SK-N-SH (cell line): ENCODE data around the gene IRF2BPL. TPM values are rescaled to one million over a fixed set of nuclear protein-coding genes. Genes with fewer than 3 reads are reported as not detected.

Experiments
- CTCF ChIA-PET: fragments of 300-600, 350-600 bp; formaldehyde crosslinking; extraction: SDS; loops from one replicate; lab custom pipeline; 2021; lab: Yijun Ruan, JAX
- POLR2A ChIA-PET: fragments of 350-600 bp; sonication (Branson Sonifier 250); formaldehyde crosslinking; extraction: SDS; loops from one replicate; lab custom pipeline; 2020; ENCODE audit warnings: antibody characterized with exemption, inconsistent platforms; lab: Yijun Ruan, JAX
- DNase-seq: peaks from one replicate; pipeline ENCODE4 v3.0.0; 2012
- H2AFZ ChIP-seq: fragments of 200-600 bp; sonication (generic); 2 replicates; pipeline ENCODE4 v1.8.1; 2016; ENCODE audit warnings: antibody characterized with exemption, mild to moderate bottlenecking, low read depth
- H3F3A ChIP-seq: fragments of 200-600 bp; sonication (generic); replicated peaks from 2 replicates; pipeline ENCODE3; 2016; ENCODE audit warnings: antibody characterized with exemption, mild to moderate bottlenecking; ENCODE audit not compliant: insufficient read depth
- H3K27ac ChIP-seq, 2 experiments: fragments of 200-500 bp in 1 of 2; fragments of 200-600 bp in 1 of 2; sonication (Bioruptor generic) in 1 of 2; sonication (generic), shearing (Covaris generic) in 1 of 2; 2 replicates each; pipeline versions ENCODE4 v1.5.1 to v1.6.1; 2014 to 2016; ENCODE audit warnings: low read depth in 2 of 2, inconsistent platforms in 1 of 2, low read length in 1 of 2, mild to moderate bottlenecking in 1 of 2, mixed read lengths in 1 of 2
- H3K27me3 ChIP-seq: fragments of 200-600 bp; sonication (generic), shearing (Covaris generic); 2 replicates; pipeline ENCODE4 v1.6.1; 2016; ENCODE audit warnings: mixed run types; ENCODE audit not compliant: insufficient read depth
- H3K36me3 ChIP-seq, 2 experiments: fragments of 200-500 bp in 1 of 2; fragments of 200-600 bp in 1 of 2; sonication (Bioruptor generic) in 1 of 2; sonication (generic) in 1 of 2; replicated peaks in 1 of 2; 2 replicates each; pipeline versions ENCODE3 to v1.5.1; 2014 to 2016; ENCODE audit warnings: low read length in 1 of 2, mild to moderate bottlenecking in 1 of 2; ENCODE audit not compliant: insufficient read depth in 2 of 2, control insufficient read depth in 1 of 2
- H3K4me1 ChIP-seq, 2 experiments: fragments of 200-500 bp in 1 of 2; fragments of 200-600 bp in 1 of 2; sonication (Bioruptor generic) in 1 of 2; sonication (generic), shearing (Covaris generic) in 1 of 2; 2 replicates each; pipeline versions ENCODE4 v1.5.1 to v1.6.1; 2014 to 2016; ENCODE audit warnings: low read depth in 1 of 2, low read length in 1 of 2, mixed run types in 1 of 2; ENCODE audit not compliant: insufficient read depth in 2 of 2, control insufficient read depth in 1 of 2
- H3K4me2 ChIP-seq: fragments of 200-600 bp; sonication (generic), shearing (Covaris generic); 2 replicates; pipeline ENCODE4 v1.6.1; 2017; ENCODE audit warnings: mixed run types
- H3K4me3 ChIP-seq, 2 experiments: fragments of 200-500 bp in 1 of 2; fragments of 200-600 bp in 1 of 2; sonication (Bioruptor generic) in 1 of 2; sonication (generic), shearing (Covaris generic) in 1 of 2; 2 replicates each; pipeline versions ENCODE4 v1.5.1 to v1.8.1; 2014 to 2016; ENCODE audit warnings: low read depth in 2 of 2, inconsistent platforms in 1 of 2, low read length in 1 of 2, mild to moderate bottlenecking in 1 of 2, mixed read lengths in 1 of 2, moderate library complexity in 1 of 2
- H3K79me2 ChIP-seq: fragments of 200-600 bp; sonication (generic); 2 replicates; pipeline ENCODE4 v1.8.1; 2017; ENCODE audit warnings: mild to moderate bottlenecking; ENCODE audit not compliant: insufficient read depth
- H3K9ac ChIP-seq: fragments of 200-600 bp; sonication (generic); 2 replicates; pipeline ENCODE4 v1.6.1; 2017; ENCODE audit warnings: mixed run types
- H3K9me2 ChIP-seq: fragments of 200-600 bp; sonication (generic); 2 replicates; pipeline ENCODE4 v1.6.1; 2017; ENCODE audit warnings: mixed run types
- H3K9me3 ChIP-seq: fragments of 200-600 bp; sonication (generic); 2 replicates; pipeline ENCODE4 v1.6.1; 2017; ENCODE audit warnings: mixed run types, mild to moderate bottlenecking, moderate library complexity
- H4K20me1 ChIP-seq: fragments of 200-600 bp; sonication (generic); 2 replicates; pipeline ENCODE4 v1.6.1; 2017; ENCODE audit warnings: mild to moderate bottlenecking, mixed run types; ENCODE audit not compliant: insufficient read depth
- CHD2 ChIP-seq: fragments of 150-350 bp; IDR thresholded peaks from 2 replicates; pipeline ENCODE4 v1.6.1; 2018; ENCODE audit warnings: low read length; ENCODE audit not compliant: partially characterized antibody
- EP300 ChIP-seq, 2 experiments: IDR thresholded peaks; 2 replicates each; pipeline versions ENCODE4 v1.4.0 to v1.6.1; 2012; ENCODE audit warnings: borderline replicate concordance in 1 of 2, low read depth in 1 of 2, low read length in 1 of 2
- EZH2phosphoT487 ChIP-seq: fragments of 200-600 bp; sonication (generic); IDR thresholded peaks from 2 replicates; pipeline ENCODE4 v1.6.1; 2017; ENCODE audit warnings: low read depth, mixed run types, mild to moderate bottlenecking, antibody characterized with exemption, moderate library complexity, borderline replicate concordance
- GATA2 ChIP-seq: sonication (generic); formaldehyde crosslinking; IDR thresholded peaks from 2 replicates; pipeline ENCODE4 v1.5.0; 2020; ENCODE audit warnings: mild to moderate bottlenecking, missing genetic modification reagents
- MXI1 ChIP-seq: IDR thresholded peaks from 2 replicates; pipeline ENCODE4 v1.6.1; 2012; ENCODE audit warnings: mild to moderate bottlenecking, low read depth, low read length, improper control_type of control experiment
- POLR2AphosphoS5 ChIP-seq: IDR thresholded peaks from 2 replicates; pipeline ENCODE4 v1.6.1; 2012; ENCODE audit warnings: low read depth, low read length
- WGBS: methylation state at CpG from one replicate; pipeline ENCODE4 v1.1.6; 2017; ENCODE audit warnings: low lambda C conversion rate; 5-methylcytosine and 5-hydroxymethylcytosine counted together
- polyA plus RNA-seq, 3 experiments: library from polyadenylated mRNA; depleted of rRNA; stranded (reverse); fragments of >200 nt; gene quantifications; 2 replicates each; pipeline ENCODE4 v1.2.3, GENCODE V29; 2012
- TF ChIP-seq, protein P1 (sequence below): fragments of 150-350 bp; IDR thresholded peaks from 2 replicates; pipeline ENCODE4 v1.6.1; 2016; ENCODE audit warnings: mild to moderate bottlenecking, low read depth, low read length
- TF ChIP-seq, protein P2 (sequence below): IDR thresholded peaks from 2 replicates; pipeline ENCODE4 v1.4.0; 2012; ENCODE audit warnings: low read depth, borderline replicate concordance
- TF ChIP-seq, protein P3 (sequence below): IDR thresholded peaks from 2 replicates; pipeline ENCODE4 v1.4.0; 2012; ENCODE audit warnings: low read depth, borderline replicate concordance
- TF ChIP-seq, protein P4 (sequence below): IDR thresholded peaks from 2 replicates; pipeline ENCODE4 v1.4.0; 2012; ENCODE audit warnings: low read depth
- TF ChIP-seq, protein P5 (sequence below): IDR thresholded peaks from 2 replicates; pipeline ENCODE4; 2012
- TF ChIP-seq, protein P6 (sequence below): IDR thresholded peaks from 2 replicates; pipeline ENCODE4 v1.6.1; 2012; ENCODE audit warnings: mild to moderate bottlenecking, low read depth, low read length, moderate library complexity

Gene IRF2BPL
- polyA plus RNA-seq, 1 of the 3 experiments (the other 2 are of a cell fraction): 17.1 TPM

DNA sequence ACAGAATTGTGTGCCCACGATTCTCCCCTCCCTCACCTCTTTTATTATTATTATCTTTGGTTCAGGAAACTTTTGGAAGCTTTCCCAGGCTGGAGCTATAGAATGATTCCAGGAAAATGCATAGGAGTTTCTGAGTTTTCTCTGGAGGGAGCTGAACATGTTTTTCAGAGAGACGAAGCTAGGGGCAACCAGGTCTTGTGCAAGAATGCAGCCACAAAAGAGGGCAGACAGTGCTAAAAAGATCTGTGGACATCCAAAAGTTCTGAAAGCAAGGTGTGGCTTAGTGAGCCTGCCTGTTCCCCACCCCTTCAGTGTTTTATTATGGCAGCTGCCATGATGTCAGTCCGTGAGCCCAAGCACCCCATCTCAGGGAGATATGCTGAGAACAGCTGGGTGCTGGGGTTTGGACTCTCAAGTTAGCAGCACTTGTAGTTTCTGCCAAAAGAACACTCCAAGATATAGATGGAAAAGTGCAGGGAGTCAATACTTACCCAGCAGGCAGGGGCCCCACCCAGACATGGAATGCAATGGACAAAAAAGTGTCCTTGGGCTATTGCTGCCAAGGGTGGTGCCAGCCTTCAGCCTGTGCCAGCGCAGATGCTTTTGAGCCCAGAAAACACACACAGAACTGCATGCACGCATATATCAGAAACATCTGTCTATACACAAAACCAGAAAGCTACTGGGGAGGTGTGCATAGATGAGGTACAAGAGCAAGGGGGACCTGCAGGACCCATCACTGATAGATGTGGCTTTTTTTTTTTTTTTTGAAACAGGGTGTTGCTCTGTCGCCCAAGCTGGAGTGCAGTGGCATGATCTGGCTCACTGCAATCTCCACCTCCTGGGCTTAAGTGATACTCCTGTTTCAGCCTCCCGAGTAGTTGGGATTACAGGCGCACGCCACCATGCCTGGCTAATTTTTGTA is 17.0 kb upstream of the IRF2BPL start:
- peak overlapping the region; percentile 99 to 100; a peak in 3 of 4 replicates for H3K27ac ChIP-seq
- no peaks in the 10 kb centered on the region for H3K79me2 ChIP-seq
- H3F3A ChIP-seq: peaks cover 39% of the 10 kb centered on the region
- WGBS: 65% methylated on average over 9 of the region's 9 CpGs
- H3K4me2 ChIP-seq: peak overlapping the region; percentile 41; the same call in 1 of the 2 replicates
- 0 out of 2 replicates have a peak, but pooled peaks have one; percentile 24 for TF ChIP-seq GATA2 (CRISPR knock-in tag)
- TF ChIP-seq, protein P1, sequence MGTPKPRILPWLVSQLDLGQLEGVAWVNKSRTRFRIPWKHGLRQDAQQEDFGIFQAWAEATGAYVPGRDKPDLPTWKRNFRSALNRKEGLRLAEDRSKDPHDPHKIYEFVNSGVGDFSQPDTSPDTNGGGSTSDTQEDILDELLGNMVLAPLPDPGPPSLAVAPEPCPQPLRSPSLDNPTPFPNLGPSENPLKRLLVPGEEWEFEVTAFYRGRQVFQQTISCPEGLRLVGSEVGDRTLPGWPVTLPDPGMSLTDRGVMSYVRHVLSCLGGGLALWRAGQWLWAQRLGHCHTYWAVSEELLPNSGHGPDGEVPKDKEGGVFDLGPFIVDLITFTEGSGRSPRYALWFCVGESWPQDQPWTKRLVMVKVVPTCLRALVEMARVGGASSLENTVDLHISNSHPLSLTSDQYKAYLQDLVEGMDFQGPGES: no peak
- TF ChIP-seq, protein P2, sequence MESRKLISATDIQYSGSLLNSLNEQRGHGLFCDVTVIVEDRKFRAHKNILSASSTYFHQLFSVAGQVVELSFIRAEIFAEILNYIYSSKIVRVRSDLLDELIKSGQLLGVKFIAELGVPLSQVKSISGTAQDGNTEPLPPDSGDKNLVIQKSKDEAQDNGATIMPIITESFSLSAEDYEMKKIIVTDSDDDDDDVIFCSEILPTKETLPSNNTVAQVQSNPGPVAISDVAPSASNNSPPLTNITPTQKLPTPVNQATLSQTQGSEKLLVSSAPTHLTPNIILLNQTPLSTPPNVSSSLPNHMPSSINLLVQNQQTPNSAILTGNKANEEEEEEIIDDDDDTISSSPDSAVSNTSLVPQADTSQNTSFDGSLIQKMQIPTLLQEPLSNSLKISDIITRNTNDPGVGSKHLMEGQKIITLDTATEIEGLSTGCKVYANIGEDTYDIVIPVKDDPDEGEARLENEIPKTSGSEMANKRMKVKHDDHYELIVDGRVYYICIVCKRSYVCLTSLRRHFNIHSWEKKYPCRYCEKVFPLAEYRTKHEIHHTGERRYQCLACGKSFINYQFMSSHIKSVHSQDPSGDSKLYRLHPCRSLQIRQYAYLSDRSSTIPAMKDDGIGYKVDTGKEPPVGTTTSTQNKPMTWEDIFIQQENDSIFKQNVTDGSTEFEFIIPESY: no peak
- 0 out of 2 replicates have a peak, but pooled peaks have one; percentile 23 for TF ChIP-seq MXI1
- no peaks in the 10 kb centered on the region for H3K9me2 ChIP-seq
- H3K36me3 ChIP-seq: no peaks in the 10 kb centered on the region
- DNase-seq: no peak
- H2AFZ ChIP-seq: no peak overlapping the region
- ChIA-PET CTCF (interaction anchor here (0.7 to 24.4 kb wide), 13 partner anchors 8 to 169 kb away, joined by 3 to 484 read pairs (median 5); partner anchors contain the start of gene IRF2BPL), POLR2A (interaction anchor here (1.0 to 1.6 kb wide), 3 partner anchors 17 to 98 kb away, joined by 3 to 9 read pairs (median 5); partner anchors contain the start of gene IRF2BPL)
- no peaks in the 10 kb centered on the region for H4K20me1 ChIP-seq
- H3K4me3 ChIP-seq: no peak overlapping the region
- no peaks in the 10 kb centered on the region for H3K27me3 ChIP-seq
- H3K9ac ChIP-seq: no peak overlapping the region
- no peaks in the 10 kb centered on the region for H3K9me3 ChIP-seq
- H3K4me1 ChIP-seq: peaks cover 57 to 62% of the 10 kb centered on the region in 2 experiments

DNA sequence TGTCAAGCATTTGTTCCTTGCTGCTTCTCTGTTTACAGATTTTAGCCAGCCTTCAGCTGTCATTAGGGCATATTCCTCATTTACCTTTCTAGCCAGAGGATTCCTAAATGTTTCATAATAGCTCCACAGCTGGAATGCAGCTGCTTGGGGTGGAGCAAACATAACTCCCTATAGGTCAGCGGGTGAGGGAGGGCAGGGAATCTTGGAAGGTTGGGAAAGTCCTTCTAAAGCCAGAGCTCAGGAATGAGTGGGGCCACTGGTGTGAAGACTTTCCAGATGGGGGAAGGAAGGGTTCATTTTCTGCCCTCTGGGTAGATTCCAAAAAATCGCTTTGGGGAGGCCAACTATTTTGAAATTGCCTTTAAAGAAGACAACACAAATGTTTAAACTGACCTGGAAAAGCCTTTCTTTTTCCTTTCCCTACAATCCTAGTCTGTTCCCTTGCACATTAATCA is 16.3 kb upstream of the IRF2BPL start:
- Histone ChIP-seq H3K9ac (no peak overlapping the region), H3K9me3 (no peaks in the 10 kb centered on the region), H4K20me1 (no peaks in the 10 kb centered on the region), H3K4me2 (peak overlapping the region; percentile 41; the same call in 1 of the 2 replicates), H3K36me3 (no peaks in the 10 kb centered on the region), H3K79me2 (no peaks in the 10 kb centered on the region), H2AFZ (no peak overlapping the region), H3K27ac (peak overlapping the region; percentile 99 to 100; a peak in 3 of 4 replicates), H3K9me2 (no peaks in the 10 kb centered on the region), H3K27me3 (no peaks in the 10 kb centered on the region), H3K4me1 (peaks cover 58 to 64% of the 10 kb centered on the region in 2 experiments), H3K4me3 (no peak overlapping the region), H3F3A (peaks cover 43% of the 10 kb centered on the region)
- ChIA-PET POLR2A (interaction anchor here (1.5 to 1.6 kb wide), 2 partner anchors 16 to 87 kb away, joined by 5 to 9 read pairs; partner anchors contain the start of gene IRF2BPL), CTCF (interaction anchor here (0.6 to 24.4 kb wide), 12 partner anchors 9 to 172 kb away, joined by 3 to 484 read pairs (median 3); partner anchors contain the start of gene IRF2BPL)
- no peak for DNase-seq
- WGBS: 40% methylated on average over 2 of the region's 2 CpGs
- no peak for TF ChIP-seq EP300 (IDR thresholded peaks at IDR 0.05; ENCODE audit: borderline replicate concordance in 1 of 2, low read depth in 1 of 2, low read length in 1 of 2)
- no peak for TF ChIP-seq MXI1
- TF ChIP-seq, protein P3, sequence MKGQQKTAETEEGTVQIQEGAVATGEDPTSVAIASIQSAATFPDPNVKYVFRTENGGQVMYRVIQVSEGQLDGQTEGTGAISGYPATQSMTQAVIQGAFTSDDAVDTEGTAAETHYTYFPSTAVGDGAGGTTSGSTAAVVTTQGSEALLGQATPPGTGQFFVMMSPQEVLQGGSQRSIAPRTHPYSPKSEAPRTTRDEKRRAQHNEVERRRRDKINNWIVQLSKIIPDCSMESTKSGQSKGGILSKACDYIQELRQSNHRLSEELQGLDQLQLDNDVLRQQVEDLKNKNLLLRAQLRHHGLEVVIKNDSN: no peak
- TF ChIP-seq CHD2: no peak
- no peak for TF ChIP-seq POLR2AphosphoS5
- TF ChIP-seq EZH2phosphoT487: no peak
- TF ChIP-seq, protein P4, sequence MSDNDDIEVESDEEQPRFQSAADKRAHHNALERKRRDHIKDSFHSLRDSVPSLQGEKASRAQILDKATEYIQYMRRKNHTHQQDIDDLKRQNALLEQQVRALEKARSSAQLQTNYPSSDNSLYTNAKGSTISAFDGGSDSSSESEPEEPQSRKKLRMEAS: no peak
- TF ChIP-seq, protein P5, sequence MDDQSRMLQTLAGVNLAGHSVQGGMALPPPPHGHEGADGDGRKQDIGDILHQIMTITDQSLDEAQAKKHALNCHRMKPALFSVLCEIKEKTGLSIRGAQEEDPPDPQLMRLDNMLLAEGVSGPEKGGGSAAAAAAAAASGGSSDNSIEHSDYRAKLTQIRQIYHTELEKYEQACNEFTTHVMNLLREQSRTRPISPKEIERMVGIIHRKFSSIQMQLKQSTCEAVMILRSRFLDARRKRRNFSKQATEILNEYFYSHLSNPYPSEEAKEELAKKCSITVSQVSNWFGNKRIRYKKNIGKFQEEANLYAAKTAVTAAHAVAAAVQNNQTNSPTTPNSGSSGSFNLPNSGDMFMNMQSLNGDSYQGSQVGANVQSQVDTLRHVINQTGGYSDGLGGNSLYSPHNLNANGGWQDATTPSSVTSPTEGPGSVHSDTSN: no peak
- TF ChIP-seq, protein P6, sequence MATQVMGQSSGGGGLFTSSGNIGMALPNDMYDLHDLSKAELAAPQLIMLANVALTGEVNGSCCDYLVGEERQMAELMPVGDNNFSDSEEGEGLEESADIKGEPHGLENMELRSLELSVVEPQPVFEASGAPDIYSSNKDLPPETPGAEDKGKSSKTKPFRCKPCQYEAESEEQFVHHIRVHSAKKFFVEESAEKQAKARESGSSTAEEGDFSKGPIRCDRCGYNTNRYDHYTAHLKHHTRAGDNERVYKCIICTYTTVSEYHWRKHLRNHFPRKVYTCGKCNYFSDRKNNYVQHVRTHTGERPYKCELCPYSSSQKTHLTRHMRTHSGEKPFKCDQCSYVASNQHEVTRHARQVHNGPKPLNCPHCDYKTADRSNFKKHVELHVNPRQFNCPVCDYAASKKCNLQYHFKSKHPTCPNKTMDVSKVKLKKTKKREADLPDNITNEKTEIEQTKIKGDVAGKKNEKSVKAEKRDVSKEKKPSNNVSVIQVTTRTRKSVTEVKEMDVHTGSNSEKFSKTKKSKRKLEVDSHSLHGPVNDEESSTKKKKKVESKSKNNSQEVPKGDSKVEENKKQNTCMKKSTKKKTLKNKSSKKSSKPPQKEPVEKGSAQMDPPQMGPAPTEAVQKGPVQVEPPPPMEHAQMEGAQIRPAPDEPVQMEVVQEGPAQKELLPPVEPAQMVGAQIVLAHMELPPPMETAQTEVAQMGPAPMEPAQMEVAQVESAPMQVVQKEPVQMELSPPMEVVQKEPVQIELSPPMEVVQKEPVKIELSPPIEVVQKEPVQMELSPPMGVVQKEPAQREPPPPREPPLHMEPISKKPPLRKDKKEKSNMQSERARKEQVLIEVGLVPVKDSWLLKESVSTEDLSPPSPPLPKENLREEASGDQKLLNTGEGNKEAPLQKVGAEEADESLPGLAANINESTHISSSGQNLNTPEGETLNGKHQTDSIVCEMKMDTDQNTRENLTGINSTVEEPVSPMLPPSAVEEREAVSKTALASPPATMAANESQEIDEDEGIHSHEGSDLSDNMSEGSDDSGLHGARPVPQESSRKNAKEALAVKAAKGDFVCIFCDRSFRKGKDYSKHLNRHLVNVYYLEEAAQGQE: no peak
